NCI-H187 (cell line): ENCODE results near the gene ARHGAP26.
"Not testable (repeated sequence)": the region's sequence is repeated elsewhere in the genome, so short reads cannot be mapped to it uniquely, and the experiment has no call there.

Source experiments
- DNase-seq, 2 experiments: peaks; one replicate each; lab custom pipeline; 2025; lab: John Stamatoyannopoulos, UW

Gene ARHGAP26

GRCh38 chr5:142959683-142960657 is 189.8 kb downstream of the ARHGAP26 start:
- DNase-seq = no peak

GRCh38 chr5:142961440-142962173 is 191.4 kb downstream of the ARHGAP26 start:
- DNase-seq = no peak

DNA sequence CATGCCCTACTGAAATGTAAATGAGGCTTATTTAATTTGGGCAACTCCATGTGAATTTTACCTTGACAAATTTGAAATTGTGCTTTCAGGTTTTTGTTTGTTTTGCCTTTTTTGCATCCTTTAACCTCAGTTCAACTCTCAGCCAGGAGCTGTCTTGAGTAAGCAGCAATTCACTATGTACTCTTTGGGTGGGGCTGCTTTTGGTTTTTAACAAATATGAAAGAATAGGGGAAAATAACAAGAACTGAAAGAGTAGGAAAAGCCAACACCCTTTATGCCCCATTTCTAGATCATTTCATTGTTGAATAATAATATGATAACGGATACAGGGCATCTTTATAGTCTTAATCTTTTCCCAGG is 192.0 kb downstream of the ARHGAP26 start:
- DNase-seq = no peak

GRCh38 chr5:142965258-142966120 is 195.3 kb downstream of the ARHGAP26 start:
- DNase-seq = not testable (repeated sequence)

DNA sequence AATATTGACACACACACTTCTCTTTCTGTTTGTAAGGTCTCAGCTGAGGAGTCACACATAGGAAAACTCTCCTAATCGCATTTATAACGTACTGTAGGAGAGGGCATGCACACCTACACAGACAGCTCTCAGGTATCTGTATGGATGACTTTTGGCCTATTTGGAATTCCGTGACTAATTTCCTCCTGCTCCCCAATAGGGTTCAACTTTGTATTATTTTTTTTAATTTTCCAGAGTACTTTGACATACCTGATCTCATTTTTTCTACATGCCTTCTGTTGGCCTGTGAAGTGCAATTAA is 195.9 kb downstream of the ARHGAP26 start:
- DNase-seq = no peak

DNA sequence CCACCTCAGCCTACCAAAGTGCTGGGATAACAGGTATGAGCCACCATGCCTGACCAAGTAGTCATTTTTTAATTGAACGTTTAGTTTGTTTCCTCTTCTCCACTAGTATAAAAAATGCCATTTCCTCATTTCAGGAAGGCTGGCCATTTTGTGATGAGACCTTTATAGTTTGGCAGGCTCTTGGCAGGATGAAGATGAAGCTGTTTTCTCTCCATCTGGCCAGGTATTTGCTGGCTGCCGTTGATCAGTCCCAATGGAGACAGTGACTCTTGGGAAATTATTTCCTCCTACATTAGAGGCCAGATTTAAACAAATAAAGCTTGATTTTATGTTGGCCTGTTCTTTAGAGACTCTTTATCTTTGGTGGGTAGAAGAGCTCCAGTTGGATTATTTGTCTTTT is 199.0 kb downstream of the ARHGAP26 start:
- no peak for DNase-seq

- DNase-seq = no peak
Observed at GRCh38 chr5:142969624-142970439, 199.7 kb downstream of the ARHGAP26 start.

GRCh38 chr5:142970440-142971030 is 200.4 kb downstream of the ARHGAP26 start:
- DNase-seq = no peak

GRCh38 chr5:142971303-142972013 is 201.3 kb downstream of the ARHGAP26 start:
- DNase-seq = no peak

DNA sequence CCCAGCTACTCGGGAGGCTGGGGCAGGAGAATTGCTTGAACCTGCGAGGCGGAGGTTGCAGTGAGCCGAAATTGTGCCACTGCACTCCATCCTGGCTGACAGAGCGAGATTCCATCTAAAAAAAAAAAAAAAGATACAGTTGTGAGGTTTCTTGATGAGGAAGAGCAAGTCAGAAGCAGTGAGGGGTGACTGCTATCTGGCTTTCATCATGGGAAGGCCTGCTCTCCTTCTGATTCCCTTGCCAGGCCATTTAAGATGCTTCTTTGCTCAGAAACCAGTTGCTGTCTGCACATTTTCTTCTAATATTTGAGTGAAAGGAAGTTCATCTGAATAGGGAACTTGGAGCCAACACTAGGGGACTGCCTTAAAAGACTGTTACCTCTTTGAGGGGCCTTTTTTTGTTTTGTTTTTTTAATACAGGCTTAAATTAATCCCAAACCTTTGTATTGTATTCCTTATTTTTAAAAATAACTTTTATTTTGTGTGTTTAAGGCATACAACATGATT is 201.9 kb downstream of the ARHGAP26 start:
- DNase-seq = no peak

- no peak for DNase-seq
Observed at GRCh38 chr5:142973932-142974331, 203.8 kb downstream of the ARHGAP26 start.

- DNase-seq = no peak
Observed at GRCh38 chr5:142974409-142974808, 204.2 kb downstream of the ARHGAP26 start.

GRCh38 chr5:142976861-142977260 is 206.7 kb downstream of the ARHGAP26 start:
- DNase-seq = no peak

- DNase-seq = no peak
Observed at GRCh38 chr5:142977363-142978051, 207.3 kb downstream of the ARHGAP26 start.

DNA sequence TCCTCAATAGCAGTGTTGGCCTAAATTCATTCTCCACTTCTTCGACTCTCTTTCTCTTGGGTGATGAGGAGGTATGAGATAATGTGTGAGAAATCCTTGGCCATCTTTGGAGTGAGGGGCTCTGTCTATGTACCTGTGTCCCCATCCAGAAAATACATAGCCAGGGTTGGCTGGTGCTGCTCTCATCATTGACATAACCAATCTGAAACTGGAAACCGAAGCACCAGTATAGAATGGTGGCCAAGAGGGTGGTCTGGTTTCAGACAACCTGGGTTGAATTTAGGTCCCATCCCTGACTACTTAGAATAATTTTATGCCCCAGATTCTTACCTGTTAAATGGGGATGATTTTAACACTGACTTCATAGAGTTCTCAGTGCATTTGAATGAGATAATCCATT is 208.1 kb downstream of the ARHGAP26 start:
- DNase-seq = no peak

GRCh38 chr5:142978726-142979125 is 208.5 kb downstream of the ARHGAP26 start:
- DNase-seq = no peak

- no peak for DNase-seq
Observed at GRCh38 chr5:142979636-142980035, 209.5 kb downstream of the ARHGAP26 start.

DNA sequence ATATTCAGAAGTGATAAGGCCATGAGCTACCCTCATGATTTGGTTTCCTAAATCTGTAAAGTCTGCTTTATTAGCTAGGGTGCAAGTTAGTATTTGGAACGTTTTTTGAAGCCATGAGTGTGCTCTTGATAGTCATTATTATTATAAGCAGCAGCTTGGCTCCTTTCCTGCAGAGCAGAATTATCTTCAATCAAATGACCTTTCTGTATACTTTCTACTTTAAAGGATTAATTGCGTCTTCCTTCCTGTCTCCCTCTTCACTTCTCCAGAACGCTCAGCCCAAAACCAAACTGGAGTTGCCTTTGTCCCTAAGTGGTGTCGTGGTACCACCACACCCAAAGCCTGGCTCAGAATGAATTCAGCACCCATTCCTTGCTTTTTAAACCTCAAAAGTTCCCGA is 211.3 kb downstream of the ARHGAP26 start:
- DNase-seq = no peak
